HepG2 (cell line): ENCODE results near the gene GDAP1L1. TPM values are rescaled to one million over a fixed set of nuclear protein-coding genes. Genes with fewer than 3 reads are reported as not detected.

Experiments
- BRF2 ChIP-seq: sonication (generic); formaldehyde crosslinking; IDR thresholded peaks from 2 replicates; pipeline ENCODE4 v1.8.1; 2022; ENCODE audit warnings: mild to moderate bottlenecking, missing genetic modification reagents
- CCAR2 ChIP-seq: fragments of 200-400 bp; formaldehyde crosslinking; optimal IDR thresholded peaks from 2 replicates; pipeline ENCODE3; 2018; ENCODE audit warnings: low read depth, mild to moderate bottlenecking, low read length, moderate library complexity
- DDIT3 ChIP-seq: sonication (generic); formaldehyde crosslinking; IDR thresholded peaks from 2 replicates; pipeline ENCODE4 v1.4.0; 2020; ENCODE audit warnings: mild to moderate bottlenecking, missing genetic modification reagents
- ERF ChIP-seq: IDR thresholded peaks from 2 replicates; pipeline ENCODE4 v1.6.1; 2018; ENCODE audit warnings: missing biosample characterization, missing genetic modification reagents
- FOSL1 ChIP-seq: sonication (generic); formaldehyde crosslinking; IDR thresholded peaks from 2 replicates; pipeline ENCODE4 v1.9.0; 2021; ENCODE audit warnings: missing genetic modification reagents, borderline replicate concordance
- GTF2F1 ChIP-seq: fragments of 150-350 bp; IDR thresholded peaks from 2 replicates; pipeline ENCODE4 v1.6.1; 2014; ENCODE audit warnings: low read length
- IRX3 ChIP-seq: sonication (generic); formaldehyde crosslinking; IDR thresholded peaks from 2 replicates; pipeline ENCODE4 v1.8.1; 2023; ENCODE audit warnings: mild to moderate bottlenecking, low read depth, missing genetic modification reagents, borderline replicate concordance
- ISX ChIP-seq: sonication (generic); formaldehyde crosslinking; conservative IDR thresholded peaks from 2 replicates; pipeline ENCODE4 v1.5.0; 2020; ENCODE audit warnings: missing genetic modification reagents
- KDM6A ChIP-seq: IDR thresholded peaks from 2 replicates; pipeline ENCODE4 v1.6.1; 2016; ENCODE audit warnings: low read depth
- LCORL ChIP-seq, 2 experiments: fragments of 450-650 bp in 1 of 2; sonication (generic) in 1 of 2; formaldehyde crosslinking in 1 of 2; IDR thresholded peaks; 2 replicates each; pipeline versions ENCODE4 v1.5.0 to v1.6.1; 2017 to 2020; ENCODE audit warnings: antibody characterized with exemption in 1 of 2, missing genetic modification reagents in 1 of 2
- MAFG ChIP-seq: sonication (generic); formaldehyde crosslinking; IDR thresholded peaks from 2 replicates; pipeline ENCODE4 v1.5.1; 2020; ENCODE audit warnings: mild to moderate bottlenecking, missing genetic modification reagents
- REPIN1 ChIP-seq: sonication (generic); formaldehyde crosslinking; IDR thresholded peaks from 2 replicates; pipeline ENCODE4 v1.8.0; 2022; ENCODE audit warnings: missing genetic modification reagents, low read depth, mild to moderate bottlenecking, borderline replicate concordance
- STAG1 ChIP-seq: sonication (generic); formaldehyde crosslinking; IDR thresholded peaks from 2 replicates; pipeline ENCODE4 v1.4.0; 2020; ENCODE audit warnings: missing genetic modification reagents
- TRIM24 ChIP-seq: sonication (generic); formaldehyde crosslinking; IDR thresholded peaks from 2 replicates; pipeline ENCODE4 v1.8.0; 2022; ENCODE audit warnings: mild to moderate bottlenecking, missing genetic modification reagents
- ZBTB38 ChIP-seq: sonication (generic); formaldehyde crosslinking; IDR thresholded peaks from 2 replicates; pipeline ENCODE4 v1.5.1; 2020; ENCODE audit warnings: mild to moderate bottlenecking, missing genetic modification reagents
- ZBTB7A ChIP-seq: sonication (generic); formaldehyde crosslinking; IDR thresholded peaks from 2 replicates; pipeline ENCODE4 v1.8.0; 2022; ENCODE audit warnings: mild to moderate bottlenecking, missing genetic modification reagents
- ZFP41 ChIP-seq: sonication (generic); formaldehyde crosslinking; IDR thresholded peaks from 2 replicates; pipeline ENCODE4 v1.4.0; 2020; ENCODE audit warnings: mild to moderate bottlenecking, missing genetic modification reagents, borderline replicate concordance
- ZNF281 ChIP-seq: sonication (generic); formaldehyde crosslinking; IDR thresholded peaks from 2 replicates; pipeline ENCODE4 v1.4.0; 2020; ENCODE audit warnings: missing genetic modification reagents, borderline replicate concordance
- ZNF329 ChIP-seq: sonication (generic); formaldehyde crosslinking; IDR thresholded peaks from 2 replicates; pipeline ENCODE4 v1.9.0; 2021; ENCODE audit warnings: low read depth, mild to moderate bottlenecking, missing genetic modification reagents
- ZNF512B ChIP-seq: sonication (generic); formaldehyde crosslinking; IDR thresholded peaks from 2 replicates; pipeline ENCODE4 v1.5.1; 2020; ENCODE audit warnings: missing genetic modification reagents, mild to moderate bottlenecking, borderline replicate concordance
- ZNF607 ChIP-seq: sonication (generic); formaldehyde crosslinking; IDR thresholded peaks from 2 replicates; pipeline ENCODE4 v1.5.1; 2020; ENCODE audit warnings: missing genetic modification reagents, mild to moderate bottlenecking, borderline replicate concordance
- ZNF776 ChIP-seq: sonication (generic); formaldehyde crosslinking; IDR thresholded peaks from 2 replicates; pipeline ENCODE4 v1.4.0; 2020; ENCODE audit warnings: mild to moderate bottlenecking, missing genetic modification reagents
- ZSCAN30 ChIP-seq: sonication (generic); formaldehyde crosslinking; IDR thresholded peaks from 2 replicates; pipeline ENCODE4 v1.5.0; 2020; ENCODE audit warnings: mild to moderate bottlenecking, missing genetic modification reagents
- polyA plus RNA-seq, 8 experiments: library from polyadenylated mRNA; depleted of rRNA in 3 of 8; stranded (reverse) in 7 of 8; unstranded in 1 of 8; fragments of >200 nt; fragmentation: Illumina TruSeq in 4 of 8; extraction: Trizol in 4 of 8; gene quantifications; 2 replicates each; pipeline versions ENCODE4 v1.2.1 to v1.2.3, GENCODE V29; 2011 to 2016; ENCODE audit warnings: low read depth in 4 of 8, missing spikeins in 1 of 8, mixed read lengths in 1 of 8; ENCODE audit not compliant: insufficient read depth in 1 of 8
- total RNA-seq, 5 experiments: library from RNA; depleted of rRNA; stranded (reverse); fragments of >200 nt; fragmentation: Illumina TruSeq; extraction: Trizol; gene quantifications; 2 replicates each; pipeline ENCODE4 v1.2.3, GENCODE V29; 2016; ENCODE audit warnings: low read depth in 1 of 5

The GDAP1L1 gene
- total and polyA plus RNA-seq, 2 of the 13 experiments (the other 11 are each of a cell fraction or from before 2014, with no cell fraction given) = 0.04 TPM; not detected in 1

- no peak for TF ChIP-seq MAFG (CRISPR knock-in tag)
- TF ChIP-seq ERF = peak; percentile 99
- TF ChIP-seq ZBTB38 (CRISPR knock-in tag) = peak; percentile 91
- peak; percentile 96; the same call in 1 of the 2 replicates for TF ChIP-seq IRX3
- no peak for TF ChIP-seq LCORL (IDR thresholded peaks at IDR 0.05)
- peak; percentile 64; the same call in 1 of the 2 replicates for TF ChIP-seq LCORL (CRISPR knock-in tag; IDR thresholded peaks at IDR 0.05)
- TF ChIP-seq GTF2F1 = no peak
- no peak for TF ChIP-seq KDM6A (CRISPR knock-in tag)
- TF ChIP-seq ZNF776 (CRISPR knock-in tag) = peak; percentile 94
- peak; percentile 98 for TF ChIP-seq ZNF607 (CRISPR knock-in tag)
- peak; percentile 90; the same call in 1 of the 2 replicates for TF ChIP-seq REPIN1
- TF ChIP-seq CCAR2 = no peak
- TF ChIP-seq FOSL1 = peak; percentile 59
- TF ChIP-seq ZNF512B (CRISPR knock-in tag) = no peak; the same call in 1 of the 2 replicates
- peak; percentile 98 for TF ChIP-seq ZSCAN30 (CRISPR knock-in tag)
- no peak; the same call in 1 of the 2 replicates for TF ChIP-seq ZFP41 (CRISPR knock-in tag)
- peak; percentile 95 for TF ChIP-seq ZNF329 (CRISPR knock-in tag)
- peak; percentile 78 for TF ChIP-seq ZNF281 (CRISPR knock-in tag)
- TF ChIP-seq ZBTB7A (CRISPR knock-in tag) = peak; percentile 91
- peak; percentile 90 for TF ChIP-seq STAG1
- no peak for TF ChIP-seq TRIM24 (CRISPR knock-in tag)
- no peak for TF ChIP-seq BRF2 (CRISPR knock-in tag)
- peak; percentile 99 for TF ChIP-seq ISX (CRISPR knock-in tag)
- TF ChIP-seq DDIT3 (CRISPR knock-in tag) = no peak
Observed at GRCh38 chr20:44247586-44248409, 690 bp downstream of the GDAP1L1 start (continued).
